GM19328 (cell line): ENCODE results near the gene TTC34.

Experiments used
- ATAC-seq: cut with Tn5 transposase; IDR thresholded peaks from one replicate; pipeline ENCODE4 v1.9.1; 2021; ENCODE audit warnings: mild to moderate bottlenecking, moderate library complexity; ENCODE audit not compliant: unreplicated experiment

TTC34 gene

DNA sequence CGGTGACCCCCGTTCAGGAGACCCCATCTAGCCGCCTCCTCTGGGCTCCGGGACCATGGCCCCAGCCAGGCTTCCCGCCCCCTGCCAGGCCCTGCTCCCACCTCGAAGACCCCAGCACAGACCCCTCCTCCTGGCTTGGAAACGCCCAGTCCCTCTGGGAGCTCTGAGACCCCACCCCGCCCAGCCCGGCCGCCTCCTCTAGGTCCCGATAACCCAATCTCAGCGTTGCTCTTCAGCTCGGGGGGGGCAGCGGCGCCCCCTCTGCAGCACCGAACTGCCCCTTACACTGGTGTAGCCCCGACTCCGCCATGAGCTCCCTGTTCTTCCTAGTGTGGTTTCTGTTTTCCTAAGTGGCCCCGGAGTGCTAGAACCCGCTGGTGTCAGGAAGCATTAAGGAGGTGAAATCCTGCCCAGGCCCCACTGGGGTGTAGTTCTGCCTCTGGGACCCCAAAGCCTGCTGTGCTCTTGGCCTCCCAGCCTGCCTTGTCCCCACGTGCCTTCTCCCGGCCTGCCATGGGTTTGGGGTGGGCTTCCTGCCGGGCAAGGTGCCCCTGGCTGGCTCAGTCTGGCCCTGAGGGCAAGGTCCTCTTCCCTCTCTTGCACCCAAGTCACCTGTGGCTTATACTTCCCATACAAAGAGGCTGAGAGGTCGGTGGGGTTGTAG lies 157.9 kb downstream of the TTC34 start:
- no peak for ATAC-seq

DNA sequence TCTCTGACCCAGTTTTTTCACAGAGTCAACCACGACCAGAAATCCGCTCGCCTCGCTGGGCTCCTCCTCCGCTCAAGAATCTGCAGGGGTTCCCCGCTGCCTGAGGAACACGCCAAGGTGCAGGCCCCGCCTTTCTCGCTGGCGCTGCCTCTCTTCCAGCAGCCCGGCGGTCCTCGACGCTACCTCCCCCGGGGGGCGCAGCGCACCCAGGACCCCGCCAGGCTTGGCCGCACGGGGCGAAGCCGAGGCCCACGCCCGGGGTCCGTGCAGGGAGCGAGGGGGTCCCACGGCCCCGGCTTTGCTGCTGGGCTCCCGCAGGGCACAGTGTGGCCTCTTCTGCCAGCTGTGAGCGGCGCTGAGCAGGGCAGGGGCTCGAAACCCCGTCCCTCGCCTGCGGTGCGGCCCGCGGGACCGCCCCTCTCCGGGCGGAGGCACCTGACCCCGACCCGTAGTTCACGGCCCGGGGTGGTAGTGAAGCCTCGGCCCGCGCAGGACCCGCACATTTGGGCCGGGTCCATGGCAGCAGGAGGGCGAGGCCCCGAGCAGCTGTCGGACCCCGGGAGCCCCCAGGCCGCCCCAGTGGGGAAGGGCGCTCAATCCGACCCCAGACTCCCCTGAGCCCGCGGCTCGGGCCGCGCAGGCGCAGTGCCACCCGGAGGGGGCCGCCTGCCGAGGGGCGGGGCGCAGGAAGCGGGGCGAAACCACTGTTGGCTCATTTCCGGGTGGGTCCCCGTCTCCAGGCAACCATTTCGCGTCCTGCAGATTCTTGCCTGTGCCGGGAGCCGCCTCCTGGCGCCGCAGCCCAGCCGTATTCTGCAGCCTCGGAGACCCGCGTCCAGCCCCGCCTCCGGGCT lies 158.7 kb downstream of the TTC34 start:
- peak; percentile 60 for ATAC-seq

DNA sequence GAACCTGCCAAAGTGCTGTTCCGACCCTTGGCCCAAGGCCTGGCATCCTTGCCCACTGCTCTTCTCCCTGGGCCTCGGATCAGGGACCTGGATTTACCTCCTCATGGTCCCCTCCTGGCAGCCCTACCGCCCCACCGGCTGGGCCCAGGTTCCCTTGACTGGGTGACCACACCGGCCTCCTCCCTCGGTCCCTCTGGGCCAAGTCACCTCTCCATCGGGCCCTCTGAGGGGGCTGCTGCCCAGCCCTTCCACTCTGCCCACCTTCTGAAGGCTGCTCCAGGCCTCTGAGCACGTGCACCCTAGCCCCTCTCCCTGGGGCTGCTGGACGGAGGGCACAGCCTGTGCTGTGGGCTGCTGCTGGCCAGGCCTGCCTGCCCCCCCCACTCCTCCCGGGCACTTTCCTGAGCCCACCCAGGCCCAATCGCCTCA lies 159.3 kb downstream of the TTC34 start:
- ATAC-seq = no peak

DNA sequence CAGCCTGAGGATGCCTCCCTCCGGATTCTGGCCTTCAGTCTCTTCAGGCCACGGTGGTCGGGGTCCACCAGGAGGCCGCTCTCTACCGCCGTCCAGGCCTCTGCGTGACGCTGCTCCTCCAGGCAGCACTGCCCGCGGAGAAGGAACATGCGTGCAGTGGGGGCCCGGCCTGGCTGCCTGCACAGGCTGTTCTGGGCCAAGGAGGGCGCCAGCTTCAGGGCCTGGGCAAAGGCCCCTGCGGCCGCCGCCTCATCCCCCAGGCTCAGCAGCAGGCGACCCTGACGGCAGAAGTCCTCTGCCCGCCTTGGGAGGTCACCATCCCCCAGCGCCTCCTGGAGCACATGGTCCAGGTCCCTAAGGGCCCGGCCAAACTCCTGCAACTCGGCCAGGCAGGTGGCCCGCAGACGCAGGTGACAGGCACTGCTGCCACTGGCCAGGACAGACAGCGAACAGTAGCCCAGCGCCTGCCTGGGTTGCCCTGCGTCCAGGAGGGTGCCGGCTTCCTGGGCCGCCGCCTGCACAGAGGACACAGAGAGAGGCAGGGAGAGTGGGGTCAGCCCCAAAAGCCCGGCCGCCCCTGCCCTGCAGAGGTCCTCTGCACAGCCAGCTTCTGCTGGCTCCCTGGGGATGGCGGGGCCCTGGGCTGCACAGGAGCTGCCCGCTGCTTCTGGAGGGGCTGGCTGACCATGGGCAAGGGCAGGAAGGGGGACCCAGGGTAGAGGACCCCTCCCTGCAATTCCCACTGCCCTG lies 159.9 kb downstream of the TTC34 start:
- no peak for ATAC-seq

DNA sequence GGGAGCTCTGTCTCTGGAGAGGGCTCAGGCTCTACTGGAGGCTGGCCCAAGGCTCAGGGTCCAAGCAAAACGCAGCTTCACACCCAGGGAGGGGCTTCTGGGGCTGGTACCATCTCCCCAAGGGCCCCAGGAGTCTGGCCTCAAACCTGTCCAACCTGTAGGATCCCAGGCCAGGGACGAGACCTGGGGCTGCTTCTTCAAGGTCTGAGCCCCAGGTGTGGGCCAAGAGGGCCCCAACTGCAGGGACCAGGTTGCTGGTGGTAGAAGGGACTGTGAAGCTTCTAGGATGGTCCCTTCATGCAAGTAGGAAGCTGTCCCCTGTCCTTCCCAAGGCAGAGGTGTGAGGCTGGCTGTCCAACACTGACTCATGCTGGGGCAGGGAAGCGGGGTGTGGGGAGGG lies 160.9 kb downstream of the TTC34 start:
- ATAC-seq = no peak

DNA sequence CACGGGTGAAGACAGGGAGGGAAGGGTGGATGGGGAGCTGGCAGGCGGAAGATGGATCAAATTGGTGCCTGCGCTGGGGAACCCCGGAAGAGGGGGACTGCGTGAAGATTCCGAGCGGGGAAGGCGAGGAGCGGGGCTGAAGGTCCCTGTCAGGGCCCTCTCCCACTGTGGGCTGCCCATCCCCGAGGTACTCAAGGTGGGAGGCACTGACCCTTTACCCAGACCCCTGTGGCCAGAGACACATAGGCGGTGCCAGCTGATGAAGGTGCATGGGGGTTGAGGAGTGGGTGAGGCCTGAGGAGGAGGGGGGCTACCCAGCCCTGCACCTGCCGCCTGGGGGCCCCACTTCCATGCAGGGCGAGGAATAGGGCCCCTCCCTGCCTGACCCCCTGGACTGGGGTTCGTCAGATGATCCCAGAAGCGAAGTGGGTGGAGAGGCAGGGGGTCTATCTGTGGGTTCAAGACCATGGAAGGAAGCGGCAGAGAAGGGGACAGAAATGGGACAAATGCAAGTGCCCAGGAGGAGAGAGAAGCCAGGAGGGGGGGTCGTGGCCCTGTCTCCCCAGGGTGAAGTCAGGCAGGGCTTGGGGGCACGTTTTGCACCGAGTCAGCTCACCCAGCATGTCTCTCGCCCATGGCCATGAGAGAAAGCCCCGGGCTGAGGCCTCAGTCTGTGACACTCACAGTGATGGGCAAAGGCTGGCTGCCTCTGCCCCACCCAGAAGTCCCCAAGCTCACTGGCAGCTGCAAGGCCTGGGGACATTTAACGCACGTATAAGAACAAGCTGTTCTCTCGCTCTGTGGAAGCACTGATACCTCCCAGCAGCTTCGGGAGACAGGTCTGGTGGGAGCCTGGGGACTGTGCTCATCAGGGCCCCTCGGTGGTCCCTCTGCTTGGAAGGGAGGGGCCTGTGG lies 161.6 kb downstream of the TTC34 start:
- ATAC-seq = no peak

DNA sequence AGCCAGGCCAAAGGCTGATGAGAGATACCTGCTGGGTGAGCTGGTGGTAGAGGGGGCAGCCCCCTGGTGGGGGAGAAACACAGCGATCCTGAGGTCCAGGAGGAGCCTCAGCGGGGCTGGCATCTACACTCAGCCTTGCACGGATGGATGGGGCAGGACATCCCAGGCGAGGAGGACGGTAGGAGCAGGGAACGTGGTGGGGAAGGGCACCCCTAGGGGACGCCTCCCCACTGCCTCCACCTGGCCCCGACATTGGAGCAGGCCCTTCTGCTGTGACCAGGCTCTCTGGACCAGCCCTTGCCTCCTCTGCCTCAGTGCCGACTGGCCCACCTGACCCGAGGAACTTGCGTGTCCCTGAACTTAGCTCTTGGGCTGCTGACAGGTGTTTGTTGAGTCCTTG lies 162.3 kb downstream of the TTC34 start:
- ATAC-seq = no peak

DNA sequence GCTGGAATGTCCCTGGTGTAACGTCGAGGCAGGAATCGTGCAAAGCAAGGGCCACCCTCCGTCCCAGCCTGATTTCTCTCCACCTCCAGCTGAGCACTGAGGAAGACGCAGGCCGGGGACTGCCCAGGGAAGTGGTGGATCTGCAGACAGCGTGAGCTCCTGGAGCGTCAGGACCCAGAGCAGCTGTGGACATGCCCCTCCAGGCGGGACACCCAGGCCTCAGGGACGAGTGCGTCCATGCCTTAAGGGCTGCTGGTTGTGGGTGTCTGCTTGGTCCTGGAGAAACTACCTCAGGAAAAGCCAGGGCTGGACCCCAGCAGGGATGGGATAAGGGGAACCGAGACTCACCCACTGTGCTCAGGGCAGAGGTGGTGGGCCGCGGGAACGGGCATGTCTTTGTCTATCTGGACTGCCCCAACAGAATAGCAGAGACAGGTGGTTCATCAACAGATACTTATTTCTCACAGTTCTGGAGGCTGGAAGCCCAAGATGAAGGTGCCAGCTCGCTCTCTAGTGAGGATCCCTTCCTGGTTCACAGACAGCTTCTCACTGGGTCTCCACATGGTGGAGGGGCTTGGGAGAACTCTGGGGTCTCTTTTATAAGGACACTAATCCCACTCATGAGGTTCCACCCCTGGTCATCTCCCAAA lies 162.9 kb downstream of the TTC34 start:
- no peak for ATAC-seq

DNA sequence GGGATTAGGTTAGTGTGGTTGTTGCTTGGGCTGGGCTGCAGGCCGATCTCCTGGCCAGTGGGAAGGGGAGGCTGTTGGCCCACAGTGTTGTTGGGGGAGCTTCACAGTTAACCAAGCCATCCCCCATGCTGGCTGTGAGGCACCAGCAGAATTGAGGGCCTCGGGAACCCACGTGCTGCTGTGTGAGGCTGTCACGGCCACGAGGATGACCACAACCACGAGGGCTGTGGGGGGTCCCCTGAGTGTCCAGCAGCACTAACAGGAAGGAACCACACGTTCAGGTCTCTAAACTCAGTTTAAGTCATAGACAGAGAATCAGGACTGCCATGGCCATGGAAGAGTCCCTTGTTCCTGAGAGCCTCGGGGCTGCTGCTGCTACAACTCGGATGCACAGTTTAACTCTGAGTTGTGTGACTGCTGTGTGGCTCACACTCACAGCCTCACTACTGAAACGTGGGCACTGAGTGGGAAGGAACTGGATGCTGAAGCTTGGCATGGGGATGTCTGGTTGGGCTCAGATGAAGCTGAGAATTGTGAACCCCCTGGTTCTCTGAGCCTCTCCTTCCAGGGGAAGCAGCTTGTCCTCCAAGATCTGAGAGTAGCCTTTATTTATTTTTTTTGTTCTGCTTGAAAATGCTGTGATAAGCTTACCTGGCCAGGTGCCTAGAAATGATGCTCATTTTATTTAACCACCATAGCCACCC lies 163.9 kb downstream of the TTC34 start:
- no peak for ATAC-seq

DNA sequence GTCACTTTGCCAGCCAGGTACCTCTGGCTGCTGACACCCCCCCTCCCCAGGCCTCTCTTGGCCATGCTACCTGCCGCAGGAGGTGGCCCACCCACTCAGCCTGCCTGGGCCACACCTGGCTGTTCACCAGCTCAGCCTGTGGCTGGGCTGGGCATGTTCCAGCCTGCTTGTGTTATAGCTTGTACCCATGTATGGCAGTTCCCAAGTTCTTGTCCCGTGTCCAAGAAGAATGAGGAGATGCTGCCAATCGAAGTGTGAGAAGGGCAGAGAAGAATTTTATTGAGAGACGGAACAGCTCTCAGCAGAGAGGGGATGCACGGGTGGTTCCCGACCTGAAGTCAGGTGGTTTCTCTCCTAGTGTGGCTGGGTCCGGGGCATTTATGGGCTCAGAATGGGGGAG lies 164.8 kb downstream of the TTC34 start:
- ATAC-seq = no peak

DNA sequence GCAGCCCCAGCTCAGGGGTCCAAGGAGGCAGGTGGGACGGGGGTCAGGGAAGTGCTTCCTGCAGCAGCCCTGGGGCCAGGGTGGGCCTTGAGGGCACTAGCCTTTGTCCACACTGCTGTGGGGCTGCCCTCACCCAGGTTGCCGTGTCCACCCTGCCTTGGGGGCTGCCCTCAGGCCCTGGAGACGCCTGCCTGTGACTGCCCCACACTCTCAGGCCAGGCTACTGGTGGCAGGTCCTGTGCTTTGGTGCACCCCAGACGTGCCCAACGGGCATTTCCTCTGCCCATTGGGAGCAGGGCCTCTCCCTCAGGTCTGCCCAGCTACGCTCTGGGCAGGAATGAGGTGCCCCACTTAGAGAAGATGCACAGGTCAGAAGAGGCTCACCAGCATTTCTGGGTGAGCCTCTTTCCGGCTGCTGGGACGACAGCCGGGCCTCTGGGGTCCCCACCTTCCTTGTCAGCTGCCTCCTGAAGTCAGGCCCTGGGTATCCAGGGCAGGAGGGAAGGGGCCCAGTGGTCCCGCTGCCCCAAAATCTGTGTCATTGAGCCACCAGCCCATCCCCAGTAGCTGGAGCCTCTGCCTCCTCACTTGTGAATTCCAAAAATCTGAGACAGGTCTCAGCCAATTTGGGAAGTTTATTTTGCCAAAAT lies 166.0 kb downstream of the TTC34 start:
- ATAC-seq = no peak

DNA sequence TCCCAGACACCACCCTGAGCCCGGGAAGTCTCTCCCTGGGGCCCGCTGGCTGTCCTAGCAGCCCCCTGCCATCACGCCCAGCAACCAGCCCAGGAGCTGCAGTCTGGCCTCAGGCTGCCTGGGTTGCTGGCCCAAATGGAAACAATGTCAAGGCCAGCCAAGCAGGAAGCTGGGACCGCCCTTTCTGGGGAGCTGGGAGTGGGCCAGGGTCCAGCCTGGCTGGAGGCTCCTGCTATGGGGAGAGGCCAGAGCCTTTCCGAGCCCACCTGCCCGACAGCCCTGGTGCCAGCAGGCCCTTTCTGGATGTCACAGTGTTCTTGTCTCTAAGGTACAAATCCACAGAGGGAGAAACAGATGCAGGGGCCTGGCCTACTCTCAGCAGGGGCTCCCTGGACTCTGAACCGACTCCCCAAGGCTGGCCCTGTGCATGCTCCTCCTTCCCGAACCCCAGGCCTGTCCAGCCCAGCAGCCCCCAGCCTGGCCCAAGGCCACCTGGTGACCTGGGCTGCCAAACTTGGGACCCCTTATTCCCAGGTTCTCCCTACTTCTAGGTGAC lies 167.5 kb downstream of the TTC34 start:
- ATAC-seq = no peak

DNA sequence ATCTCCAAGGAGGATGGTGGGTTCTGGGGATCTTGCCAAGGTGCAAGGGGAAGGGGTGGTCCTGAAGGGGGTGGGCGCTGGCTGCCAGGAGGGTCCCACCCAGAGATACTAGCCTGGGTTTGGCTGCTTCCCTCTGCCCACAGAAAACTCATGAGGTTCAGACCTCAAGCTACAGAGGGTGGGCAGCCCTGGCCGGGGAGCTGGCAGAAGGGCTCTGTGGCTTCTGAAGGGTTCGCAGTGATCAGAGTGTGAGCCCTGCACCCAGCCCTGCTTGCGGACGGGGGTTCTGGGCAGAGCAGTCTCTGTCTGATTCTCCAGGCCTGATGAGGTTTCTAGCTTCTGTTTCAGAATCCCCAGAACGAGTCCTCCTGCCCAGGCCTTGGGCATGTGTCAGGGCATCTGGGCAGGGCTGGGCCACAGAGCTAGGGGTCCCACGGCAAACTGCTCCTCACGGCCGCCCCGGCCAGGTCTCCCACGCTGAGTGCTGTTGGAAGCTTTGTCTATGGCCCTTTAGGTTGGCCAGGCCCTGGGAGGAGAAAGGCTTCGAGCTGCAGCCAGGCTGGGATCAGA lies 168.0 kb downstream of the TTC34 start:
- no peak for ATAC-seq

DNA sequence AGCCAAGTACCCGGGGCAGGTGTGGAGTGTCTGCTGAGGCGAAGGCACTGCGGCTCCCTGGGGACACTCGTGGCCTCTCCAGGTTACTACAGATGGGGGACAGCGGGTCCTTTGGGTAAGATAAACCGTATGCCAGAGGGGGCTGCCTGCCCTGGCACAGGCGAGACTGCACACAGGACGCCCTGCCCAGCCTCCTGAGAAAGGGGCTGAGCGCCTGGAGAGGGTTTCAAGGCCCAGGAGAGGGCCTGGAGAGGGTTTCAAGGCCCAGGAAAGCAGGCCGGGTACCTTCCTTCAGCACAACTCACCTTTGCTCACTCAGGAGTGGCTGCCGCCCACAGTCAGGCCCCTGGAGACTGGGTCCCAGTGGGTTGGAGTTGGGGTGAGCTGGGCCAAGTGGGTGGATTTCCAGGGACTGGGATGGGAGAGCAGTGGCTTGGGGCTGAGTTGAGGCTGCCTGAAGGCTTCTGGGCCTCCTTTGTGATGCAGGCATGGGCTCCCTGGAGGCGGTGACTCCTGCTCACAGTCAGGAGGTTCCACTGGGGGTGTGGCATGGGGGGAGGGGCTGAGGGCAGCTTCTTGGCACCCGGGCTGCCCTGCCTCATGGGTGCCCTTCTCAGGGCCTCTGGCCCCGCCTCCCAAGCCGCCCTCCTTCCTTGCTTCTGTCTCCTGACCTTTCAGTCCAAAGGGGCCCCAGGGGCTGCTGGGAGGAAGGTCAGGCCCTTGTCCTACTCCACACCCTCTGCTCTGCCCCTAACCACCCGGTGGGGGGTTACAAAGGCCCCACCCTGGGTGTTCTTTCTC lies 168.7 kb downstream of the TTC34 start, which contains the start of gene MMEL1:
Gene MMEL1, minus strand, starts transcription at position 456 of the 801 bp plus-strand sequence. CDS start 3,532 bp downstream, outside the sequence.
- ATAC-seq = no peak

DNA sequence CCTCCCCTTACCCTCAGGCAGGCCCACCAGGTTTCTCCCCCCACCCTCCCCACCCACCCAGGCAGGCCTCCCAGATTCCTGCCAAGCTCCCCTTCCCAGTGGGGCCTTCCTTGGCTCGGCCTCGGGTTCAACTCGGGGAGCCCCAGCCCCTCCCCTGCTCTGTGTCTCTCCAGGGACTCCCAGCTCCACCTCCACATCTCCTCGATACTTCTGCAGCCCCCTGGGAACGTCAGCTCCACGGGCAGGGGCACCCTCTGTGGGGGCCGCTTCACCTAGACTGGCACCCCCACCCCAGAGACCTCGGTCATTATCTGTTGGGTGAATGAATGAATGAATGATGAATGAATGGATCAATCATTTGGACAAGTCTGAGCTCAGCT lies 169.5 kb downstream of the TTC34 start:
- no peak for ATAC-seq

DNA sequence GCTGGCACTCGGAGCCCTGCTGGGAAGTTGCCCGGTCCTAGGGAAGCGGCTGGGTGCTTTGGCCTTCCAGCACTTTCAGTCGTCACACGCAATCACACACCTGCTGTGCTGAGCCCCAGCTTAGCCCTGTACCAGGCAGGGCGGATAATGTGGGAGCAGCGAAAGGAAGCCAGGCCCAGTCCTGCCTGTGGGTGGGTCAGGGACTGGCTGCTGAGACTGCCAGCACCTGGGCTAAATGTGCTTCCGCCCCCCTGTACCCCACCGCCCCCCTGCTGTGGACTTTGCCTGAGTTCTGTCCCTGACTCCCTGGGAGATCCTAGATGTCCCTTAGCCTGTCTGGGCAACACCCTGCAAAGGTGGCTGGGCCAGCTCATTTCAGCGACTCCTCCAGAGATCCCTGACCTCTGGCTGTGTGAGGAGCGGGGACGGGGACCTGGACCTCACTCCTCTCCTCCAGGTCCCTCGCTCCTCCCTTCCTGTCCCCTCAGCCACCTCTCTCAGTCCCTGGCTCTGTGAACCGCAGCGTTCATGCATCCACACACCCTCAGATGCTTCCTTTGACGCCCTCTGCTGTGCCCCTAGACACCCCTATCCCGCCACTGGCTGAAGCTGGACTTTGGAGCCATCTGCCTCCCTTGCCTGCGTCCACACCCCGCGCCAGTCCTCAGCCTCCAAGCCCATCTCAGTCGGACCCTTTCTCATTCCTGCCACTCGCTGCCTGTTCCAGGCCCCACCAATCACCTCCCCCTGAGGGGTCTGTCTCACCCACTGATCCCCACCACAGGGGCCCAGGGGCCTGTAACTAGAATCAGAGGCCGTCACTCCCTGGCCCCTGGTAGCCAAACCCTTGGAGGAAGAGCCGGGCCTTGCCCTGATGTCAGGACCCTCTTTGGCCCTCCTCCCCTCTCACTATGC lies 170.1 kb downstream of the TTC34 start:
- no peak for ATAC-seq
